Bone marrow (tissue), 2 donors: ENCODE results near the gene SMIM36.
"Not testable (repeated sequence)": the region's sequence is repeated elsewhere in the genome, so short reads cannot be mapped to it uniquely, and the experiment has no call there.

ENCODE experiments used
- DNase-seq, 2 donors: peaks; one replicate each; lab custom pipeline; 2025; lab: John Stamatoyannopoulos, UW

Gene SMIM36

DNA sequence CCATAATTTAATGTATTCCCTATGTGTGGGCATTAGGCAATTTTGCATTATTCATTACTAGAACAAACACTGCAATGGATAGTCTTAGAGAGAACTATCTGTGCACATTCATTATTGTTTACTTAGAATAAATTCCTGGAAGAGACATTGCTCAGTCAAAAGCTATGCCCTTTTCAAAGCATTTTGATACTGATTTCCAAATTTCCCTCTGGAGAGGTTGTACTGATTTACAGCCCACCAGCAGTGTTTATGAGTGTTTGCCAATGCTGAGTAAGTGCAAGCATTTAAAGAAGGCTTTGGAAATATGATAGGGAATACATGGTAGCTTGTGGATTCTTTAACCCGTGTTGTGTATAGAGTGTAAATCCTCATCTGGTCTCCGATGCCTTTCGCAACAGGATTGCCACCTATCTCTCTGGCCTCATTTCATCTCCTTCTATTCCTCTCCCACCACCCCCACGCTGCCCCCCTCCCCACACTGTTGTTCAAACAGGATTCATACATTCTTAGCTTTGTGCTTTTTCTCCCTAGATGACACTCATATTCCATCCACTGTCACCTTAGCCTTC is 56.3 kb downstream of the SMIM36 start:
- no peak for DNase-seq

DNA sequence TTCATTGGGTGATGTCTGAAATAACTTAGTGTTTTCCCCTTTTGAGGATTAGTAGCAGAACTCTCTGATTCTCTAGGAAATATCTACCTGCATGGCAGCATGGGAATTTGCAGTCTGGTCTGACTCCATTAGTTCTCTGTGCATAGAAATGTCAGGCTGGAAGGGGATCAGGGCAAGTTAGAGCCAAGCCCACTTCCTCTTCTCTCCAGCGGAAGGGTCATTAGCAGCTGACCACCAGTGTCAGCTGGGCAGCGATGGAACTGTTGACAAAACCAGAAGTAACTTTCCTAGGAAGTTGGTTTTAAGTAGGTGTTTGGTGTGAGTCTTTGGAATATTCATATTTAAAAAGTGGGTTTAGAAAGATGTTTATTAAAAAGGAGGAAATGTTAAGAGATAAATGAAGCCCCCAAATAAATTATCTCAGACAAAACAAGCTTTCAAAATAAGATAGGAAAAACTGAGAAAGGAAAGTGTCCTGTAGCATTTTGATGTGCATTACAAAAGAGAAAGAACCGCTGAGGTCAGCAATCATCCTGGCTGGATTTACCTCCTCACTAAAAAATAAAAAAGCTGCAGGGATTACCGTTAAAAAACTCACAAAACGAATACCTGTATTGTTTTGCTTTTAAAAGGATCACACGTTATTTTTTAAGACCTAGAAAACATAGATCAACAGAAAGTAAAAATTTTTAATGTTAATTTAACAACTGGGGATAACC is 57.3 kb downstream of the SMIM36 start:
- no peak for DNase-seq

DNA sequence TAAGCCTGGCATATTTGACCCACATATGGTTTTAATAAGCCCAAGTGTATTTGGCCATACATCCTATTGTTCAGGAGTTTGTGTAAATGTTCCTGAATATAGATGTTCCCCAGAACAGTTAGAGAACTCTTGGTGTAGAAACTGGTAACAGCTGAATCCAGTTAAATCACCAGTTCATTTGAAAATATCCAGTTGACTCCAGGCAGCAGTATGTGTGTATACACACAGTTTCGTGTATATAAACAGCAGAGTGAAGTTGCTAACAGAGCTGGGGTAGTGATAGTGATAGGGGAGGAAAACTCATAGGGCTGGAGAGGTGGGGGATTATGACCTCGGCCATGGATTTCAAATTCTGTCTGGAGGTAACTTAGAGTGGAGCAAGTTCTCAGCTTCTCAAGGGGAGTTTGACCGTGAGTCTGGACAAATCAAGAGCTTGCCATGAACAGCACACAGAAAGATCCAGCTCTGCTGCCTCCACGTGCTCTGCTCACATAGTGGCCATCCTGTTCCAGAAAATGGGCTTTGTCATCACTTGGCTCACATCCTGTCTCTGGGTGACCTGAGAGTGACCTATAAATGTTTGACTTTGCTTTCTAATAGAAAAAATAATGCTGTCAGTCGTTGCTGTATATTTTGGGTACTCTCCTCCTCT is 59.0 kb downstream of the SMIM36 start:
- no peak for DNase-seq

DNA sequence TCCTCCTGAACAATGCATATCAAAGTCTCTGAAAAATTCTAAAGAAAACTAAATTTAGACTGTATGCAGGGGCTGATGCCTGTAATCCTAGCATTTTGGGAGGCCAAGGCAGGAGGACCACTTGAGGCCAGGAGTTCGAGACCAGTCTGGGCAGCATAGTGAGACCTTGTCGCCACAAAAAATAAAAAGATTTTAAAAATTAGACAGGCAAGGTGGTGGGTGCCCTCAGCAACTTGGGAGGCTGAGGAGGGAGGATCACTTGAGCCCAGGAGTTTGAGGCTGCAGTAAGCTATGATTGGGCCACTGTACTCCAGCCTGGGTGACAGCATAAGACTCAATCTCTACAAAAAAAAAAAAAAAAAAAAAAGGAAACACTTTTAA is 59.5 kb downstream of the SMIM36 start:
- DNase-seq: no peak

DNA sequence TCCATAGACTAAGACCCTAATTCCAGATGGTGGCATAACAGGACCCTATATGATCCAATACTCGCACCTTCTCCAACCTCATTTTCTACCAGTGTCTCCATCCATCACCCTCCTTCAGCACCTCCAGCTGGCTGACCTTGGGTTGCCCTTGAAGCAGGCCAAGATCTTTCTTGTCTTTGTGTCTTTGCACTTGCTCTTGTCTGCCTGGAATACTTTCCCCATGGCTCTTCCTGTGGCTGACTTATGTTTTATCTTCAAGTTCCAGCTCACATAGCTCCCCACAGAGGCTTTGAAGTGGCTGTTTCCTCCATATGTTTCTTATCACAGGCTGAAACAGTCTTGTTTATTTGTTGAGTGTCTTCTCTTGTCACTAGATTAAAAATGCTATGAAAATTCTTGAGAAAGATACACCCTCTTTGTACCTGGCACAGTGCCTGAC is 60.0 kb downstream of the SMIM36 start:
- DNase-seq: no peak

DNA sequence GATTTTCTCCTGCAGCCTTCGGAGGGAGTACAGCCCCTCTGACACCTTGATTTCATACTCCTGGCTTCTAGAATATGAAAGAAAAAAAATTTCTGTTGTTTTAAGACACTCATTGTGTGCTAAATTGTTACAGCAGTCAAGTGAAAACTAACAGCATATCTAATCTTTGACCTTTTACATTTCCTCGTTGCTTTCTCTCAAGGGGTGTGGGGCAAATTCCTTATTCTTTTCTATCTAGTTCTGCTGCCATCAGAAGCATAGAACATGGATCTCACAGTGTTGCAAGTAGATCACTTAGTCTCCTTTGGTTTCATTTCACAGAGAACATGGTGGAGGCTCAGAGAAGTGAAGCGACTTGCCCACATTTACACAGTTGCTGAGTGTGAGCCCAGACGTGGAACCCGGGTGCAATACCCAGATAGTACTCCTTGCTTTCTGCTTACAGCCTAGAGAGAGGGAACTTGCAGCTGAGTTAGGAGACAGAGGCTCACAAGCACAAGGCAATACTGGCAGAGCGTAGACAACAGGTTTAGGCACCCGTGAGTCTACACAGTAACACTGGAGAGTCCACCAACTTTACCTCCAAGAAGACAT is 60.9 kb downstream of the SMIM36 start:
- no peak for DNase-seq

DNA sequence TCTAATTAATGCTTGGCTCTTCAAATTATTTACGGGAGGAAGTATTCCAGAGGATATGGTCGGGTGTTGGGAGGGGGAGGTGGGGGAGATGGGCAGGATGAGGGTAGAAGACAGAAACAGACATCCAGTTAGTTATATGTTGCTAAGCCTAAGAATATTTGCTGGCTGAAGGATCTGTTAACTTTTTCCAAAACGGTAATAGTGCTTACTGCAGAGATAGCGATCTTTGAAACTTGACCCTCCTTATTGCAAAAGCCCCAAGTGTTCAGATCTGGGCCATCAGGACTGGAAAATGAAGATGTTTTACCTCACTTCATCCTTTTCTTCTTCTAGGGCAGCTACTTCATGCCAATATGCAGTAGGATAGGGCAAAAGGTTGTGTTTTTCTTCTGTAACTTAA is 62.6 kb downstream of the SMIM36 start:
- no peak for DNase-seq

DNA sequence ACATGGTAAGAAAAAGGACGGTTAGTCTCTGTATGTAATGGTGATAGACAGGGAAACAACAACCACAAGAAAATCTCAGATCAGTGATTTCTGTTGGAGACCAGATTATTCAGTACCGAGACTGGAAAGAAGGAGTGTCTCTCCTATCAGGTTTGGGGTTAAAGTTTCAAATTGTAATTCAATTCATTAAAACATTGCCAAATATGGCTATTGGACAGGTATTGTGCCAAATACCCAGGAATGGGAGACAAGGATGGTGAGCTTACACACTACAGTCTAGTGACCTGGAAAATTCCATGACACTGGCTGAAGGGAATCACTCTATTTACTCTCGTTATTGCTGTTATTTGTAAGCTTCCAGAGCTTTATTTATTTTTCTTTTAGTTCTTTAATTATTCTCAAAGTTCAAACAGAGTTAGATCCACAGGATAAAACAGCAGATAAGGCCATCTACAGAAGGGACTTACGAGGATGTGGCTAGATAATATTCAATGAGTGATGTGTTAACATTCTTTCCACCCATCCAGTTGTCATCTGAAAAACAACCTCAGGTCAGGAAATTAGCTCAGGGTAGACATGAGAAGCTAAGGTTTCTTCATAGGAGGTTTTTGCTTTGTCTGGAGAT is 64.6 kb downstream of the SMIM36 start:
- no peak for DNase-seq

DNA sequence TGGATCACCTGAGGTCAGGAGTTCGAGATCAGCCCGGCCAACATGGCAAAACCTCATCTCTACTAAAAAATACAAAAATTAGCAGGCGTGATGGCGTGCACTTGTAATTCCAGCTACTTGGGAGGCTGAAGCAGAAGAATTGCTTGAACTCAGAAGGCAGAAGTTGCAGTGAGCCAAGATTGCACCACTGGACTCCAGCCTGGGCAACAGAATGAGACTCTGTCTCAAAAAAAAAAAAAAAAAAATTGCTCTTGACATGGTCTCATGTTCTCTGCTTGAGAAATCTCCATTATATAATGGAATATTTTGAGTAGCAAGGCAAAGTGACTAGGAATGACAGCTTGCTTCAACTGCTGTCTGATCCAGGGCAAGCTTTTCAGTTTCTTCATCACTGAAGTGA is 65.2 kb downstream of the SMIM36 start:
- DNase-seq: not testable (repeated sequence)

DNA sequence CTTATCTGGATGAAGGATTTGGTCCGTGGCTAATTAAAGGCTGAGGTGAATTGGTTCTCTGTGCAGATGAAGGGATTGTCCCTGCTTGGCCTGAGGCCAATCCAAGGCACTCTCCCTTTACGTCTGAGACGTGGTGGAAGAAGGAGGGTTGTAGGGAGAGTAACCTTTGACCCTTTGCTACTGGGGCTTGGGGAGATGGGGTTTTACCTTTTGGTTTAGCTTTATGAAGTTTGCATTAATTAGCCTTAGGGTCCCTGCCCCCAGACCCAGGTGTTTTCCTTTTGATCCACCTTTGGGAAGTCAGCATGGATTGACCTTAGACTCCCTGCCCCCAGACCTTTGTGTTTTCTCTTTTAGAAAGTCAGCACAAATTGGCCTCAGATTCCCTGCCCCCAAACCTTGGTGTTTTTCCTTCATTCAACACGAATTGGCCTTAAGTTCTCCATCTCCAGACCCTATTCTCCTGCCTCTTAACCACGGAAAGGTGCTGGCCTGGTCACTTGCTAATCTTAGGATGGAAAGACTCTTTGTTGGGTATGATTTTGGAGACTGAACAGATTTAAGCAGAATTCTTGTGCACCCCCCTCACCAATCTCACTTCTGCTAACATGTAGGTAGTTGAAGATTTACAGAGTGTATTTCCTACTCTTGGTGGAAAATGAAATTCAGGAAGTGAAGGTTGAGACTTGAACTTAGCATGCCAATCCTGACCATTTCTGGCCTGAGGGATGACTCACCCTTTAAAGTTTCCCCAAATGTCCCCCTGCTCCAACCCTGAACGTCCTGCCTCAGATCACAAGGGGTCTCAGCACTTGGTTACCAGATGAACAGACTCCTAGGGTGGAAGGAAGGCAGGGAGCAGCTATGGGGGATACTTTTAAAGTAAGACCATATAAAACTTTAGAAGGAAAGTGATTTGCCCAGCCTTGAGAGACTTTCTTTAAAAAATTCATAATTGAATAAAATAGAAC is 66.5 kb downstream of the SMIM36 start:
- no peak for DNase-seq

DNA sequence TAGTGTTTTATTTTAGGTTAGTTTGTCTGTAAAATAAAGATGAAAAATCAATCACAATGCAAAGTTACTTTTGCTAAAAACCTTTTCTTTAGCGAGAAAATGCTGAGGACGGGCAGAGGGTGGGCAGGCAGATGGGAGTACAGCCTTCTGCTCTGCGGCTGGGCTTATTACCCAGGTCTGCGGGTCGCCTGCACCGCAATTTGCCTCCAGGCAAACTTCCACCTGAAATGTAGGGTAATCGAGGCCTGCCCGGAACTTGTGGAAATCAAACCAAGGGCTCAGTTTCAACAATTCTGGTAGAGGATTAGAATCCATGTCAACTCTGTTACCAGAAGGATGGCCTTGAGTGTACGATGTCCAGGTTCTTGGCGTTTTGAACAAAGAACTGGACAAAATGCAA is 67.3 kb downstream of the SMIM36 start:
- DNase-seq: no peak

DNA sequence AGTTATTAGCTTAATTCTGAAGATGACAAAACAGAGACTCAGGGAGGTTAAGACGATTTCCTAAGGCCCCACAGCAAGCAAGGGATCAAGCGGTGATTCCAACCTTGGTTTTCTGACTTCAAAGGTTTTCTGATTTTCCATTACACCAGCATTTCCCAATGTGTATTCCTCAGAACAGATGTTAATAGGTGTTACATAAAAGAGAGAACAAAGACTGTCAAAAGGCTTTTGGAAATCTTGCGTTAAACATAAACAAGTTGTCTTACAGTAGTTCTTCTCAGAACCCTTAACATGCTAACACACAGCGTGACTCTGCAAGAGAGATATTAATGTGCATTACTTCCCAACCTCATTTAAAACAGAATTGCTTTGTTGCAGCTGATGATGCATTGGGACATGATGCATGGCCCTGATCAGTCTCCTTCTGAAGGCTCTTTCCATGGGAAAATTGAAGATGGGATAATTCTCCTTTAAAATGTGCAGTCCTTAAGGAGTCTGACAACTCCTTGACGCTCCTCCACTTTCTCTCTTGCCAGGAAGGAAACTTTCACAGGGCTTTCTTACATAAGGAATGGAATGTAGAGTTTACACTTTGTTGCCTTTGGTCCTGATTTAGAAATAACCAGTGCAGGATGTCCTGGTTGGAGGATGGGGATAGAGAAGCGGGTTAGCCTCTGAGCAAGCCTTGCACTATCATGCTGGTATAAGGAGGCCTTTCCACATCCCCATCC is 68.1 kb downstream of the SMIM36 start:
- DNase-seq: no peak

DNA sequence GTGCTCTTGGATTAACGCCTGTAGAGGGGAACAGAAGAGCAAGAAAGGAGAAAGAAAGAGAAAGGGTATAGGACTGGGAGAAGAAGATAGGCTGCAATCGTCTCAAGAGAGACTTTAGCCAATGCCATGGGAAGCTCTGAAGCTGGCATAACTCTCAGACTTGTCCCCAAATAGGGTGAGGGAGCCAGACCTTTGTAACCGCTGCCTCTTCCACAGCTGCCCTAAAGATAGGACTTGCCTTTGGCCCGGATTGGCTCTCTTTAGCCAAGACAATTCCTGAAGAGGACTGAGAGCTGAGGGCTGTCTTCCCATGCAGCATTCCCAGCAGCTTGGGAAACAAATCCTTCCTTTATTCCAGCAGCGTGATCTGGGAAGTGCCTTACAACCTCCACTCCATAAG is 68.8 kb downstream of the SMIM36 start:
- DNase-seq: no peak

DNA sequence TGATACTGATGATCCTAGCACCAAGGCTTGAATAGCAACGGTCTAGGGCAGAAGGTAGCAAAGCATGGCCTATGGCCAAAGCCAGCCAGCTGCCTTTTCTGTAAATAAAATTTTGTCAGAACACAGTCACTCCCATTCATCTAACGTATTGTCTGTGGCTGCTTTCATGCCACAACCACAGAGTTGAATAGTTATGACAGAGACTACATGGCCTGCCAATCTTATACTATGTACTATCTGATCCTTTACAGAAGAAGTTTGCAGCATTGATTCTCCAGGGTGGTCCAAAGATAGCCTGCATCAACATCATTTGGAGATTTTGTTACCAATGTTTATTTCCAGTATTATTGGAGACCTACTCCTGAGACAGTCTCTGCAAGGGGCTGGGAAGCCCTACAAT is 69.7 kb downstream of the SMIM36 start:
- no peak for DNase-seq

DNA sequence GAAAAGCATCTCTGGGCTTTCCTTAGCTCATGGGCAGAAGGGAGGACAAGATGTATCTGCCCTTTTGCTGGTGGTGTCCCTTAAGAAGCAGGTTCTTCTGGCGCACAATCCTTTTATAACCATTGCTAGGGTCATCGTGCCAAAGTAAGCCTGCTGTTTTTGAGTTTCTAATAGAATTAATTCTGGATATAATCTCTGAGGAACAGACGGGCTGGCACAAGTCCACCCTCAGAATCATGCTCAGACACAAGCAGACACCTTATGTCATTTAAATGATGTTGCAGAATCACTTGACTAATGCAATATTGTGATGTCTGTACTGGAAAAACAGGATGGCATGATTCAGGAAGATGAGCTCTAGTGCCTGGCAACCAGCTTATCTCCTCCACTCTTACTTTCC is 70.9 kb downstream of the SMIM36 start:
- DNase-seq: no peak

DNA sequence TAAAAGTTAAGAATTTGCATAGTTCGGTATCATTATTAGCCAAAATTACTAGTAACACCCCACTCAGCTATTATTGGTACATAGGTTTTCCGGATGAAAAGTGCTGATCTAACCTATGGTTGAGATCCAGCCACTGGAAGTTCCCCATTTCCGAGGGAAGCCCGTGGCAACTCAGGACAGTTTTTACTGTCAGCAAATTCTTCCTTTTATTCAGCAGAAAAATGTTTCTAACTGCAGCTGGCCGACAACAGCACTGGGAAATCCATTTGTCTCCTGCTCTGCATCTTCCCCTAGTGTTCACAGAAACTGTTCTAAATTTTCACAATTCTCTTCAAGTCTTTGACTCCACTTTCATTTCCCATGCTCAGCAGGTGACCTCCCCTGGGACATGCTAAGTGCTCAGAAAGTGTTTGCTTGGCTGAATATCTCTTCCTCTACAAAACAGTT is 74.1 kb downstream of the SMIM36 start:
- DNase-seq: no peak

DNA sequence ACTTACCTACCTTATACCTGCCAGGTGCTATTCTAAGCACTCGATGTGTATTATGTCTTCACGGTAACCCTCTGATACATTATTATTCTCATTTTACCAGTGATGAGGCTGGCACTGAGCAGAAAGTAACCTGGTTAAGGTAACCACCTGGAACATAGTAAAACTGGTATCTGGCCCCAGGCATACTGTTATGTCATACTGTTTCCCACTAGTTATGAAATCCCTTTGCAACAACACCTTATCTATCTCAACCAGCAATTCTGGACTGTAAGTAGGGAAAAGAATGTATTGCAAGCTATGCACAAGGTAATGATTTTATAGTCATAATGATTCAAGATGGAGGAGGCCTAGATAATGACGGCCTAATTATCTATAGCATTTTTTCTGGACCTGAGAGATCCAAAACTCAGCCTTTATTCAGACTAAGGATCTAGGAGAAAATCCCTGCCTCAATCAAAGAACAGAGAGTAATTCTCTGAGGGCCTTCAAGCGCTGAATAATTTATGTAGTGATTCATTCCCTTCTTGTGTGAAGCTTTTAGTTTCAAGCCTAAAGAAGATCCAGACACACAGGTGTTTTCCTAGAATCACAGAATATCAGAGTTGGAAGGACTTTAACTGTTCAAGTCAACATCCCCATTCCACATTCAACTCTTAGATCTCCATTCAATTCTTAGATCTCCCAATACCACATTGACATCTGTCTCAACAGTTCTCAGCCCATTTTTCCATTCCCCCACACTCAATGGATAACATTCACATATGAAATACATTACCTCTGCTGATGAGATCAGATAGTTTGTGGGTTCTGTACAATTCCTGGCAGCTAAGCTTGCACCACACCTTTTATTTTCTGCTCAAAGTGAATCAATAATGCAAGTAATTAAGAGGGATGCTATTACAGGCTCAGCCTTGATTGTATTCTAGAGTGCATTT is 74.8 kb downstream of the SMIM36 start:
- DNase-seq: no peak

DNA sequence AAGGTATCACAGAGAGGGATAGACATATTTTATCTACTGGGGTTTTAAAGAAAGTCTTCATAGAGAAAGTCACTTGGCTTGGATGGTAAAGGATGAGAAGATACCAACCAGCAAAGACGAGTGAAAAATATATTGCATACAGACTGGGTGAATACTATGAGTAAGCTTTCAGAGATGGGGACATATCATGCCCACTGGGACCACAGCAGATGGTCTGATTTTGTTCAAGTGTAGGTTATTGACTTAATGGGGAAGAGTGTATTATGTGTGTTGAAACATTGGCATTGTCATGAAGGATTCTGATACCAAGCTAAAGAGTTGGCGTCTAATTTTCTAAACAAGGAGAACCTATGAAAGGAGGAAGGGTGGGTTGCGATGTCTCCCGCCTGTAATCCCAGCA is 75.8 kb downstream of the SMIM36 start:
- DNase-seq: no peak

DNA sequence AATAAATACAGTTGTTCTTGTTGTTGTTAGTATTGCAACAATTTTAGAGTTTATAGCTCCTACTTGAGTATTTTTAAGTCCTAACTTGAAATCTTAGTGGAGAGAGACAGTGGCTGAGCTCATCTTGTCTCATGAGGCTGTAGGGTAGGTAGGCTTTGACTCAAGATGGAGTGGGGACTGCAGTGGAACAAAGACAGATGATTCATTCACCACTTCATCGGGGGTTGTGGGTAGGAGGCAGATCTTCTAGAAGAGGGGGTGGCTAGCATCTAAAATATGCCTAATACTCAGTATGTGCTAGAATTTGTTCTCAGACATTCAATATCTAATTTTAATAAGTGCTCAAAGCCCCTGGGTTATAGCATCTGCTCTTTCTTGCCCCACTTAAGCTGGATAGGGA is 76.5 kb downstream of the SMIM36 start:
- no peak for DNase-seq
